Tibial artery (tissue), 4 donors: Measurements from ENCODE around the gene C3.
"Not testable (repeated sequence)": the region's sequence is repeated elsewhere in the genome, so short reads cannot be mapped to it uniquely, and the experiment has no call there.

ENCODE experiments used
- DNase-seq, 2 donors: peaks; one replicate each; pipeline ENCODE4 v3.0.0-alpha.2; 2019
- H3K27ac ChIP-seq, 2 donors: fragments of 200-600 bp; sonication (generic) in 1 of 2; 1 replicate in 1 of 2; 2 replicates in 1 of 2; pipeline ENCODE4 v1.5.1; 2018 to 2019; ENCODE audit warnings: mild to moderate bottlenecking in 1 of 2
- H3K27me3 ChIP-seq, 2 donors: fragments of 200-600 bp; sonication (generic) in 1 of 2; one replicate each; pipeline versions ENCODE4 v1.5.1 to v1.6.0; 2016 to 2019
- H3K36me3 ChIP-seq, 3 donors: fragments of 200-600 bp; sonication (generic) in 2 of 3; one replicate each; pipeline ENCODE4 v1.5.1; 2016 to 2019; ENCODE audit warnings: mild to moderate bottlenecking in 2 of 3
- H3K4me1 ChIP-seq, 4 donors: fragments of 200-600 bp; sonication (generic) in 2 of 4; 1 replicate in 3 of 4; 2 replicates in 1 of 4; pipeline ENCODE4 v1.5.1; 2016 to 2019
- H3K4me3 ChIP-seq, 2 donors: fragments of 200-600 bp; sonication (generic) in 1 of 2; 1 replicate in 1 of 2; 2 replicates in 1 of 2; pipeline ENCODE4 v1.5.1; 2018 to 2019; ENCODE audit warnings: mild to moderate bottlenecking in 2 of 2
- H3K9me3 ChIP-seq, 3 donors: fragments of 200-600 bp; sonication (generic) in 1 of 3; one replicate each; pipeline ENCODE4 v1.5.1; 2016 to 2019
- CTCF ChIP-seq, 2 experiments: fragments of 200-600 bp in 1 of 2; fragments of 450-650 bp in 1 of 2; IDR thresholded peaks; one replicate each; pipeline ENCODE4 v1.5.1; 2017 to 2019; ENCODE audit warnings: antibody characterized with exemption in 2 of 2, mild to moderate bottlenecking in 1 of 2, moderate library complexity in 1 of 2
- intact Hi-C: fragments of 100-400 bp; cut with DNase I; formaldehyde crosslinking; loops from one replicate; pipeline ENCODE4 v1.15.0; 2023; ENCODE audit warnings: low total_unique reads

Gene C3

GRCh38 chr19:6678690-6679109 lies 41.8 kb downstream of the C3 start:
- no peak overlapping the region for H3K4me3 ChIP-seq
- no peak for TF ChIP-seq CTCF (IDR thresholded peaks at IDR 0.05)
- DNase-seq = no peak
- H3K9me3 ChIP-seq = peaks cover 0 to 8% (median 0%) of the 10 kb centered on the region in 3 donors
- H3K27me3 ChIP-seq = peaks cover 0 to 29% of the 10 kb centered on the region in 2 donors
- peaks cover 0 to 3% (median 0%) of the 10 kb centered on the region in 4 donors for H3K4me1 ChIP-seq
- peaks cover 0 to 13% (median 7%) of the 10 kb centered on the region in 3 donors for H3K36me3 ChIP-seq
- intact Hi-C loops = no loop called here
- H3K27ac ChIP-seq = no peak overlapping the region

GRCh38 chr19:6677883-6678689 lies 42.4 kb downstream of the C3 start:
- Histone ChIP-seq H3K27me3 (peaks cover 0 to 29% of the 10 kb centered on the region in 2 donors), H3K4me1 (peaks cover 0 to 3% (median 0%) of the 10 kb centered on the region in 4 donors), H3K4me3 (no peak overlapping the region), H3K27ac (no peak overlapping the region), H3K36me3 (peaks cover 0 to 13% (median 5%) of the 10 kb centered on the region in 3 donors), H3K9me3 (peaks cover 0 to 8% (median 0%) of the 10 kb centered on the region in 3 donors)
- intact Hi-C loops = no loop called here
- no peak for DNase-seq
- no peak for TF ChIP-seq CTCF (IDR thresholded peaks at IDR 0.05)

GRCh38 chr19:6677495-6677882 lies 43.0 kb downstream of the C3 start:
- peaks cover 0 to 8% (median 0%) of the 10 kb centered on the region in 3 donors for H3K9me3 ChIP-seq
- no peak overlapping the region for H3K27ac ChIP-seq
- no peak overlapping the region for H3K4me3 ChIP-seq
- no peak for DNase-seq
- H3K4me1 ChIP-seq = peaks cover 0 to 3% (median 0%) of the 10 kb centered on the region in 4 donors
- H3K27me3 ChIP-seq = peaks cover 0 to 29% of the 10 kb centered on the region in 2 donors
- intact Hi-C loops = no loop called here
- H3K36me3 ChIP-seq = peaks cover 0 to 13% (median 5%) of the 10 kb centered on the region in 3 donors
- TF ChIP-seq CTCF (IDR thresholded peaks at IDR 0.05) = no peak

GRCh38 chr19:6676288-6676687 lies 44.2 kb downstream of the C3 start:
- H3K9me3 ChIP-seq = peaks cover 0 to 8% (median 0%) of the 10 kb centered on the region in 3 donors
- peaks cover 0 to 31% of the 10 kb centered on the region in 2 donors for H3K27me3 ChIP-seq
- peaks cover 0 to 3% (median 0%) of the 10 kb centered on the region in 4 donors for H3K4me1 ChIP-seq
- no peak for TF ChIP-seq CTCF (IDR thresholded peaks at IDR 0.05)
- no peak for DNase-seq
- no peak overlapping the region for H3K4me3 ChIP-seq
- intact Hi-C loops = no loop called here
- no peak overlapping the region for H3K27ac ChIP-seq
- H3K36me3 ChIP-seq = peaks cover 0 to 9% (median 5%) of the 10 kb centered on the region in 3 donors

- no peak overlapping the region for H3K27ac ChIP-seq
- H3K27me3 ChIP-seq = peaks cover 0 to 29% of the 10 kb centered on the region in 2 donors
- H3K9me3 ChIP-seq = peaks cover 0 to under 1% (median 0%) of the 10 kb centered on the region in 3 donors
- no peak overlapping the region for H3K4me3 ChIP-seq
- H3K36me3 ChIP-seq = peaks cover 0 to 5% (median 0%) of the 10 kb centered on the region in 3 donors
- no peak for TF ChIP-seq CTCF (IDR thresholded peaks at IDR 0.05)
- peak; percentile 58 to 73 for DNase-seq
- intact Hi-C loops = no loop called here
- peaks cover 0 to 3% (median 0%) of the 10 kb centered on the region in 4 donors for H3K4me1 ChIP-seq
Observed at GRCh38 chr19:6674868-6675305, 45.6 kb downstream of the C3 start.

- H3K9me3 ChIP-seq, H3K4me1 ChIP-seq, H3K36me3 ChIP-seq, H3K27ac ChIP-seq, intact Hi-C loops, DNase-seq, H3K4me3 ChIP-seq: not testable (repeated sequence)
- peaks cover 0 to 28% of the 10 kb centered on the region in 2 donors for H3K27me3 ChIP-seq
Observed at GRCh38 chr19:6674408-6674807, 46.0 kb downstream of the C3 start.
